UCSD-AML1 (cell line): ENCODE measurements around the gene EXD3.

Source experiments
- DNase-seq: peaks from one replicate; lab custom pipeline; 2025; ENCODE audit not compliant: unreplicated experiment; lab: John Stamatoyannopoulos, UW

EXD3 gene

GRCh38 chr9:137276473-137277328 lies 146.3 kb downstream of the EXD3 start:
- peak; percentile 86 for DNase-seq

- DNase-seq = no peak
These were observed 147.1 kb downstream of the EXD3 start for GRCh38 chr9:137275588-137276472.

- no peak for DNase-seq
These were observed 147.8 kb downstream of the EXD3 start for GRCh38 chr9:137275203-137275587.

GRCh38 chr9:137273611-137274320 lies 149.2 kb downstream of the EXD3 start:
- no peak for DNase-seq

GRCh38 chr9:137273095-137273490 lies 149.9 kb downstream of the EXD3 start:
- DNase-seq = no peak

GRCh38 chr9:137272241-137273094 lies 150.5 kb downstream of the EXD3 start:
- no peak for DNase-seq

GRCh38 chr9:137271696-137272076 lies 151.3 kb downstream of the EXD3 start:
- DNase-seq = no peak

GRCh38 chr9:137270929-137271695 lies 151.8 kb downstream of the EXD3 start:
- DNase-seq = no peak

GRCh38 chr9:137269231-137269772 lies 153.7 kb downstream of the EXD3 start:
- no peak for DNase-seq

GRCh38 chr9:137268538-137269201 lies 154.3 kb downstream of the EXD3 start:
- no peak for DNase-seq

GRCh38 chr9:137267933-137268355 lies 155.0 kb downstream of the EXD3 start:
- no peak for DNase-seq

- no peak for DNase-seq
These were observed 156.1 kb downstream of the EXD3 start for GRCh38 chr9:137266585-137267453.

- DNase-seq = no peak
These were observed 156.8 kb downstream of the EXD3 start for GRCh38 chr9:137266162-137266527.

- DNase-seq = no peak
These were observed 157.3 kb downstream of the EXD3 start for GRCh38 chr9:137265496-137266161.

GRCh38 chr9:137264067-137264466 lies 158.9 kb downstream of the EXD3 start:
- DNase-seq = no peak

- no peak for DNase-seq
These were observed 159.5 kb downstream of the EXD3 start for GRCh38 chr9:137263506-137263905.

- DNase-seq = no peak
These were observed 160.1 kb downstream of the EXD3 start for GRCh38 chr9:137262909-137263285.
